ENCODE results near the gene DDX24. TPM values are rescaled to one million over a fixed set of nuclear protein-coding genes. Genes with fewer than 3 reads are reported as not detected.

DDX24 gene
- total and polyA plus RNA-seq, 7 donors, result 42.5 to 147 (median 109) TPM

DNA sequence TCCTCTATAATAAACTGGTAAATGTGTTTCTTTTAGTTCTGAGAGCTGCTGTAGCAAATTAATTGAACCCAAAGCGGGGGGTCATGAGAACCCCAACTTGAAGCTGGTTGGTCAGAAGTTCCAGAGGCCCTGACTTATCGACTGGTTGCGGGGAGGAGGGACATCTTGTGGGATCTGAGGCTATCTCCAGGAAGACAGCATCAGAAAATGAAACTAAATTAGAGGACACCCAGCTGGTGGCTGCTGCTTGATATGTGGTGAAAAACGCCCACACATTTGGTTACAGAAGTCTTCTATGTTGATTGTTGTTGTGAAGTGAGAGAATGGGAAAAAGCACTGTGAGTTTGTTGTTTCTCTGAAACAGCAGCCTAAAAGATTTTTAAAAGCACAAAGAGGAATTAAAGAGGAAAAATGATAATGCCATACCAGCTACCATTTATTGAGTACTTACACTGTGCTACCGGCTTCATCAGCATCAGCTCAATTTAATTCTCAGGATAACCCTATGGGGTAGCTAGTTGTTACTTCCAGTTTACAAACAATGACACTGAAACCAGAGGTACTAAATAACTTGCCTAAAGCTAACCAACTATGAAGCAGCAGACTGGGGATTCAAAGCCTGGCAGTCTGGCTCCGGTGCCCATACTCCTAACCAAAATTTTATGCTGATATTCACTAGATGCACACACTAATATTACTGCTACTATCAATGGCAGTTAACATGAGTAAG, 24.3 kb downstream of the DDX24 start:
- intact Hi-C loops (cut with DNase I), result no loop called here
- no peaks in the 10 kb centered on the region for H3K9me3 ChIP-seq
- 68 to 82% methylated on average over 6 of the region's 6 CpGs for WGBS, 2 donors

DNA sequence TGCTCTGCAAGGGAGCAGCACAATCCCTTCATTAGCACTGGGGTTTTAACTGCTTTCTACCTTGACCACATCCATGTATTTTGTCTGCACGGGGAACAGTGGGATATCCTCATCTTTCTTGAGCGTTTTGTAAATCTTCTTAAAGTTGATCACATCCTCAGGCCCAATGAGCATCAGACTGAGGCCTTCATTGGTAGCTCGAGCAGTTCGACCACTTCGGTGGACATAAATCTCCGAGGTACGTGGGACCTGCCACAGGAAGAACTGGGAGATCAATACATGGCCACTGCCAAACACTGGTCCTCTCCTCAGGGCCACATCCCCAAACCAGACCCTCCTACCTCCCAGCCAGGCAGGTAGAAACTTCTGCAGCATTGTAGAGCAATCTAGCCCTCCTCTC, 26.1 kb downstream of the DDX24 start:
- 95% methylated on average over 7 of the region's 7 CpGs for WGBS, 2 donors

More for the DNA sequence above, 24.3 kb downstream of the DDX24 start:
- Histone ChIP-seq H3K4me1 (peaks cover 0 to 7% (median 3%) of the 10 kb centered on the region in 4 donors), H3K27me3 (no peaks in the 10 kb centered on the region), H3K36me3 (peaks cover 48 to 100% (median 67%) of the 10 kb centered on the region in 4 donors), H3K4me3 (no peak overlapping the region), H3K27ac (no peak overlapping the region)
- DNase-seq, result no peak
- TF ChIP-seq EP300 (IDR thresholded peaks at IDR 0.05), result no peak
- TF ChIP-seq POLR2AphosphoS5 (IDR thresholded peaks at IDR 0.05), result no peak
- no peak for TF ChIP-seq CTCF (IDR thresholded peaks at IDR 0.05)
- TF ChIP-seq POLR2A (IDR thresholded peaks at IDR 0.05), result no peak

GRCh38 chr14:94054401-94054800, 26.6 kb downstream of the DDX24 start:
- H3K27ac ChIP-seq, result no peak overlapping the region
- H3K36me3 ChIP-seq, result peaks cover 36 to 100% (median 65%) of the 10 kb centered on the region in 4 donors
- no peaks in the 10 kb centered on the region for H3K9me3 ChIP-seq
- 98 to 99% methylated on average over 1 of the region's 1 CpG for WGBS, 2 donors
- TF ChIP-seq EP300 (IDR thresholded peaks at IDR 0.05) (no peak), POLR2AphosphoS5 (IDR thresholded peaks at IDR 0.05) (no peak), CTCF (IDR thresholded peaks at IDR 0.05) (no peak), POLR2A (IDR thresholded peaks at IDR 0.05) (no peak)
- no peak overlapping the region for H3K4me3 ChIP-seq
- peaks cover 0 to 18% (median 15%) of the 10 kb centered on the region in 4 donors for H3K4me1 ChIP-seq
- intact Hi-C loops (cut with DNase I), result no loop called here
- DNase-seq, result no peak
- no peaks in the 10 kb centered on the region for H3K27me3 ChIP-seq

More for the DNA sequence above, 26.1 kb downstream of the DDX24 start:
- H3K27ac ChIP-seq, result no peak overlapping the region
- no peak for TF ChIP-seq CTCF (IDR thresholded peaks at IDR 0.05)
- no peak for TF ChIP-seq POLR2A (IDR thresholded peaks at IDR 0.05)
- TF ChIP-seq EP300 (IDR thresholded peaks at IDR 0.05), result no peak
- TF ChIP-seq POLR2AphosphoS5 (IDR thresholded peaks at IDR 0.05), result no peak
- H3K9me3 ChIP-seq, result no peaks in the 10 kb centered on the region
- H3K4me3 ChIP-seq, result no peak overlapping the region
- no peaks in the 10 kb centered on the region for H3K27me3 ChIP-seq
- H3K4me1 ChIP-seq, result peaks cover 0 to 18% (median 15%) of the 10 kb centered on the region in 4 donors
- H3K36me3 ChIP-seq, result peaks cover 37 to 100% (median 63%) of the 10 kb centered on the region in 4 donors
- intact Hi-C loops (cut with DNase I), result no loop called here
- no peak for DNase-seq

DNA sequence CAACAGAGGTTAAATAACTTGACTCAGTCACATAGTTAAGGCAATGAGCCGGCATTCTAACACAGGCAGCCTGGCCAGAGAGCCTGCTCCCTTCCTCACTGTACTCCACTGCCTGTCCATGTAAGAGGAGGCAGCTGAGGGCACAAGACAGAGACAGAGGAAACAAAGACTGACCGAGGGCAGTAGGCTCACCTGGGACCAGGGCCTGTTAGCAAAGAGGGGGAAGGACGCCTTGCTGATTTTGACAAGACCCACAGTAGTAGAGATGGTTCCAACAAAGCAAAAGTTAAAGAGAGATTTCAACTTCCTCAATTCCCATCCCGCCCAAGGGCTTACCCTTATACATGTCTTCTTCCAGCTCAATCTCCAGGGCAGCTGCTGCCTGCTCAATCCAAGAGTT, 28.3 kb downstream of the DDX24 start:
- intact Hi-C loops (cut with DNase I), result no loop called here
- WGBS, 2 donors, result 89 to 94% methylated on average over 4 of the region's 4 CpGs
- peaks cover 0 to 18% (median 13%) of the 10 kb centered on the region in 4 donors for H3K4me1 ChIP-seq
- H3K4me3 ChIP-seq, result no peak overlapping the region
- no peaks in the 10 kb centered on the region for H3K9me3 ChIP-seq
- H3K27me3 ChIP-seq, result no peaks in the 10 kb centered on the region
- no peak for TF ChIP-seq CTCF (IDR thresholded peaks at IDR 0.05)
- no peak for TF ChIP-seq POLR2A (IDR thresholded peaks at IDR 0.05)
- TF ChIP-seq POLR2AphosphoS5 (IDR thresholded peaks at IDR 0.05), result no peak
- no peak for TF ChIP-seq EP300 (IDR thresholded peaks at IDR 0.05)
- DNase-seq, result no peak
- peaks cover 38 to 100% (median 74%) of the 10 kb centered on the region in 4 donors for H3K36me3 ChIP-seq
- H3K27ac ChIP-seq, result no peak overlapping the region

All from sigmoid colon (tissue), 7 donors.